ENCODE measurements around the gene TLE1.

DNA sequence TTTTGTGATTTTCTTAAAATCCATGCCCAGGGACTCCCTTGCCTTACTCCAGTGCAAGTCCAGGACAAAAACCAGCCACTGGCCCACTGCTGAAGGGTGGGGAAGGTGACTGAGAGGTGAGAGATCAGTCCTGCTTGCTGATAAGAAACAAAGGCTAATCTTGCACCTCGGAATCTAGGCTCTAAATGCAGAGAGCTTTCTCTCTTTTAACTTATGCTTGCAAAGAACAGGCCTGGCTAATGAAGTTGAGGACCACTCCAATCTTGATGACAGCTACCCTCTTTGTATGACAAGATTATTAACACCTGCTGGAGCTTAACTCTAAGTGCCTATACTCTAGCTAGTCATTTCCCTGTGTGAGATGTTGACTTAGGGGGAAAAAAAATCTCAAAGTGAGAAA is 8.8 kb downstream of the TLE1 start:
- TF ChIP-seq, protein P1, sequence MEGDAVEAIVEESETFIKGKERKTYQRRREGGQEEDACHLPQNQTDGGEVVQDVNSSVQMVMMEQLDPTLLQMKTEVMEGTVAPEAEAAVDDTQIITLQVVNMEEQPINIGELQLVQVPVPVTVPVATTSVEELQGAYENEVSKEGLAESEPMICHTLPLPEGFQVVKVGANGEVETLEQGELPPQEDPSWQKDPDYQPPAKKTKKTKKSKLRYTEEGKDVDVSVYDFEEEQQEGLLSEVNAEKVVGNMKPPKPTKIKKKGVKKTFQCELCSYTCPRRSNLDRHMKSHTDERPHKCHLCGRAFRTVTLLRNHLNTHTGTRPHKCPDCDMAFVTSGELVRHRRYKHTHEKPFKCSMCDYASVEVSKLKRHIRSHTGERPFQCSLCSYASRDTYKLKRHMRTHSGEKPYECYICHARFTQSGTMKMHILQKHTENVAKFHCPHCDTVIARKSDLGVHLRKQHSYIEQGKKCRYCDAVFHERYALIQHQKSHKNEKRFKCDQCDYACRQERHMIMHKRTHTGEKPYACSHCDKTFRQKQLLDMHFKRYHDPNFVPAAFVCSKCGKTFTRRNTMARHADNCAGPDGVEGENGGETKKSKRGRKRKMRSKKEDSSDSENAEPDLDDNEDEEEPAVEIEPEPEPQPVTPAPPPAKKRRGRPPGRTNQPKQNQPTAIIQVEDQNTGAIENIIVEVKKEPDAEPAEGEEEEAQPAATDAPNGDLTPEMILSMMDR (IDR thresholded peaks at IDR 0.05), result no peak
- no peak for TF ChIP-seq EZH2 (IDR thresholded peaks at IDR 0.05; ENCODE audit: borderline replicate concordance, insufficient read depth, low read depth, low read length, poor library complexity, severe bottlenecking)
